A673 (cell line): ENCODE measurements around the gene PRTG. TPM values are rescaled to one million over a fixed set of nuclear protein-coding genes. Genes with fewer than 3 reads are reported as not detected.

Experiments used
- BruUV-seq: library from RNA; stranded (reverse); fragments of 400-500 nt; replicated peaks from 2 replicates; lab custom pipeline; 2021; lab: Mats Ljungman, UMichigan
- CTCF ChIA-PET: fragments of 300-600 bp; sonication (Branson Sonifier 250); formaldehyde crosslinking; loops from one replicate; lab custom pipeline; 2022; ENCODE audit warnings: antibody characterized with exemption; lab: Charles Lee
- POLR2A ChIA-PET: fragments of 300-600 bp; sonication (Branson Sonifier 250); formaldehyde crosslinking; loops from one replicate; lab custom pipeline; 2022; ENCODE audit warnings: antibody characterized with exemption; ENCODE audit not compliant: low non-redundant PET; lab: Charles Lee
- DNase-seq: peaks from one replicate; pipeline ENCODE4 v3.0.0-alpha.2; 2015; ENCODE audit warnings: low spot score
- H3K27ac ChIP-seq: fragments of 200-600 bp; sonication (generic); 2 replicates; pipeline ENCODE4 v1.5.1; 2016; ENCODE audit warnings: mixed run types, low read depth, mild to moderate bottlenecking, mixed read lengths, antibody characterized with exemption, low read length; ENCODE audit not compliant: poor library complexity, severe bottlenecking
- H3K27me3 ChIP-seq: fragments of 200-600 bp; sonication (generic); replicated peaks from 2 replicates; pipeline ENCODE4 v1.6.1; 2017; ENCODE audit warnings: mixed run types, low read depth, mild to moderate bottlenecking, mixed read lengths, antibody characterized with exemption, low read length; ENCODE audit not compliant: insufficient read depth, poor library complexity
- H3K36me3 ChIP-seq: fragments of 200-600 bp; sonication (generic); 2 replicates; pipeline ENCODE4 v1.6.1; 2016; ENCODE audit warnings: mixed run types, mild to moderate bottlenecking, mixed read lengths, antibody characterized with exemption, low read length; ENCODE audit not compliant: insufficient read depth, poor library complexity, severe bottlenecking
- H3K4me1 ChIP-seq: fragments of 200-600 bp; sonication (generic); 2 replicates; pipeline ENCODE4 v1.6.1; 2017; ENCODE audit warnings: mixed run types, mild to moderate bottlenecking, mixed read lengths, antibody characterized with exemption, low read length; ENCODE audit not compliant: insufficient read depth, poor library complexity, severe bottlenecking
- H3K4me3 ChIP-seq: fragments of 200-600 bp; sonication (generic); 2 replicates; pipeline ENCODE4 v1.5.1; 2016; ENCODE audit warnings: low read depth, mixed run types, mild to moderate bottlenecking, mixed read lengths, low read length; ENCODE audit not compliant: poor library complexity, severe bottlenecking
- H3K9me3 ChIP-seq: fragments of 200-600 bp; sonication (generic); 2 replicates; pipeline ENCODE4 v1.6.1; 2016; ENCODE audit warnings: mixed run types, low read depth, mild to moderate bottlenecking, mixed read lengths, antibody characterized with exemption, low read length; ENCODE audit not compliant: poor library complexity, severe bottlenecking
- EZH2 ChIP-seq: fragments of 200-600 bp; sonication (generic); IDR thresholded peaks from 2 replicates; pipeline ENCODE4 v1.6.1; 2017; ENCODE audit warnings: borderline replicate concordance, low read depth, mild to moderate bottlenecking, mixed read lengths, antibody characterized with exemption, low read length; ENCODE audit not compliant: poor library complexity, severe bottlenecking
- intact Hi-C: fragments of 100-400 bp; cut with micrococcal nuclease; formaldehyde crosslinking; loops from one replicate; pipeline ENCODE4 v1.10.0; 2022; ENCODE audit not compliant: unreplicated experiment
- total RNA-seq: library from RNA; stranded (reverse); gene quantifications from 2 replicates; pipeline ENCODE4 v1.2.3, GENCODE V29; 2021
- TF ChIP-seq, protein P1 (sequence below): fragments of 300-800, 200-600 bp; sonication (generic); conservative IDR thresholded peaks from 2 replicates; pipeline ENCODE4 v1.5.1; 2017; ENCODE audit warnings: low read depth, mild to moderate bottlenecking, antibody characterized with exemption, low read length, moderate library complexity, mixed read lengths

The PRTG gene
- total RNA-seq, 1 experiment from 2014 or later: 0.02 TPM

DNA sequence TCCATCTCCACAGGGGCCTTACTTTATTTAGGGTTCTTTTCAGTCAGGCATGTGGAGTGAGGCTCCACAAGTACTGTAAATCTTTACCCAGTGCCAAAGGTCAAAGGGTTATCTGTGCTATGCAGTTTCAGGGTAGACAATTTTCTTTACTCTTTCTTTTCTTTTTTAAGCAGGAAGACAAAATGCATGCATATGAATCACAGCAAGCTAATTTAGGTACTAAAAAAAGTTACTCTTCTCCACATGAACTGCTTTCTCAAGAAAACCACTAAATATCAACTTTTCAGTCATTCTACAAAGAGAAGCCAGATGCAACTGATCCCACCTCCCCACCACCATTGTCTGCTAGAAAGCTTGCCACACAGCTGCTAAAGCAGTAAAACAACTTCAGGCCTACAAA is 81.5 kb downstream of the PRTG start:
- no peaks in the 10 kb centered on the region for H3K9me3 ChIP-seq
- no peaks in the 10 kb centered on the region for H3K27me3 ChIP-seq
- DNase-seq: peak; percentile 58
- H3K4me3 ChIP-seq: no peak overlapping the region
- POLR2A ChIA-PET: no interaction called here
- CTCF ChIA-PET: no interaction called here
- TF ChIP-seq, protein P1, sequence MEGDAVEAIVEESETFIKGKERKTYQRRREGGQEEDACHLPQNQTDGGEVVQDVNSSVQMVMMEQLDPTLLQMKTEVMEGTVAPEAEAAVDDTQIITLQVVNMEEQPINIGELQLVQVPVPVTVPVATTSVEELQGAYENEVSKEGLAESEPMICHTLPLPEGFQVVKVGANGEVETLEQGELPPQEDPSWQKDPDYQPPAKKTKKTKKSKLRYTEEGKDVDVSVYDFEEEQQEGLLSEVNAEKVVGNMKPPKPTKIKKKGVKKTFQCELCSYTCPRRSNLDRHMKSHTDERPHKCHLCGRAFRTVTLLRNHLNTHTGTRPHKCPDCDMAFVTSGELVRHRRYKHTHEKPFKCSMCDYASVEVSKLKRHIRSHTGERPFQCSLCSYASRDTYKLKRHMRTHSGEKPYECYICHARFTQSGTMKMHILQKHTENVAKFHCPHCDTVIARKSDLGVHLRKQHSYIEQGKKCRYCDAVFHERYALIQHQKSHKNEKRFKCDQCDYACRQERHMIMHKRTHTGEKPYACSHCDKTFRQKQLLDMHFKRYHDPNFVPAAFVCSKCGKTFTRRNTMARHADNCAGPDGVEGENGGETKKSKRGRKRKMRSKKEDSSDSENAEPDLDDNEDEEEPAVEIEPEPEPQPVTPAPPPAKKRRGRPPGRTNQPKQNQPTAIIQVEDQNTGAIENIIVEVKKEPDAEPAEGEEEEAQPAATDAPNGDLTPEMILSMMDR: no peak
- no peak for TF ChIP-seq EZH2
- no peak overlapping the region for H3K27ac ChIP-seq
- H3K4me1 ChIP-seq: peaks cover 9% of the 10 kb centered on the region
- no peaks in the 10 kb centered on the region for H3K36me3 ChIP-seq
- intact Hi-C loops: no loop called here
- BruUV-seq: no TSS peak

DNA sequence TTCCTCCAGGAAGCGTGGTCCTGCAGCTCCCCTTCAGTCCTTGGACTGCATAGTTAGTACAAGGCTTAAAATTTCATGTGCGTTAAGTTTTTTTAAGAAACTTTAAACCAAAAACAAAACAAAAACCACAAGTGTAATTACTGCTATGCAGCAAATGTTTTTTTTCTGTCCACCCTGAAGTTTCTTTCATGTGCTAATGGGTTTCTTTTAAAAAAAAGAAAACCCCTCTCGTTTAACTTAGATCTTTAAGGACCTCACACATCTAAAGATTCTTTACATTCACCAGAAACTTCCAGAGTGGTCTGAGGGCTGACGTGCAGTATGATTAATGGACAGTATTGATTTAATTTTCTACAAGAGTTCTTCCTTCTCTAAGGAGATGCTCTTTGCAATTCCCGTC is 82.8 kb downstream of the PRTG start:
- intact Hi-C loops: no loop called here
- Histone ChIP-seq H3K4me3 (no peak overlapping the region), H3K27me3 (no peaks in the 10 kb centered on the region), H3K27ac (no peak overlapping the region), H3K9me3 (no peaks in the 10 kb centered on the region), H3K36me3 (no peaks in the 10 kb centered on the region), H3K4me1 (peaks cover 9% of the 10 kb centered on the region)
- DNase-seq: no peak
- POLR2A ChIA-PET: no interaction called here
- TF ChIP-seq EZH2: no peak
- TF ChIP-seq, protein P1: no peak
- no TSS peak for BruUV-seq
- CTCF ChIA-PET: no interaction called here

GRCh38 chr15:55659481-55659880 is 83.5 kb downstream of the PRTG start:
- intact Hi-C loops: no loop called here
- H3K4me3 ChIP-seq: no peak overlapping the region
- H3K9me3 ChIP-seq: no peaks in the 10 kb centered on the region
- peaks cover 9% of the 10 kb centered on the region for H3K4me1 ChIP-seq
- CTCF ChIA-PET: no interaction called here
- no peaks in the 10 kb centered on the region for H3K27me3 ChIP-seq
- DNase-seq: no peak
- no peaks in the 10 kb centered on the region for H3K36me3 ChIP-seq
- POLR2A ChIA-PET: interaction anchor here (0.6 kb wide), 1 partner anchor 31 kb away, joined by 8 read pairs; no protein-coding TSS in a partner anchor
- TF ChIP-seq EZH2: no peak
- TF ChIP-seq, protein P1: no peak
- H3K27ac ChIP-seq: no peak overlapping the region
- no TSS peak for BruUV-seq
